GM21529 (cell line): ENCODE results near the gene PRDM16.

Source experiments
- ATAC-seq: cut with Tn5 transposase; IDR thresholded peaks from one replicate; pipeline ENCODE4 v1.9.1; 2021; ENCODE audit not compliant: unreplicated experiment

PRDM16 gene

GRCh38 chr1:3196577-3197245 lies 127.7 kb downstream of the PRDM16 start:
- ATAC-seq, result no peak

GRCh38 chr1:3197781-3198316 lies 128.8 kb downstream of the PRDM16 start:
- ATAC-seq, result no peak

GRCh38 chr1:3198371-3199271 lies 129.6 kb downstream of the PRDM16 start:
- ATAC-seq, result no peak

- ATAC-seq, result no peak
Measured at GRCh38 chr1:3204725-3205124, 135.7 kb downstream of the PRDM16 start.

GRCh38 chr1:3205815-3206214 lies 136.8 kb downstream of the PRDM16 start:
- no peak for ATAC-seq

- ATAC-seq, result no peak
Measured at GRCh38 chr1:3206696-3207095, 137.7 kb downstream of the PRDM16 start.

- ATAC-seq, result no peak
Measured at GRCh38 chr1:3207217-3207848, 138.3 kb downstream of the PRDM16 start.

- no peak for ATAC-seq
Measured at GRCh38 chr1:3208819-3209200, 139.8 kb downstream of the PRDM16 start.

GRCh38 chr1:3209201-3209600 lies 140.2 kb downstream of the PRDM16 start:
- ATAC-seq, result no peak

- no peak for ATAC-seq
Measured at GRCh38 chr1:3211582-3212375, 142.8 kb downstream of the PRDM16 start.

GRCh38 chr1:3212453-3213355 lies 143.7 kb downstream of the PRDM16 start:
- no peak for ATAC-seq

- no peak for ATAC-seq
Measured at GRCh38 chr1:3213730-3214129, 144.7 kb downstream of the PRDM16 start.

- ATAC-seq, result no peak
Measured at GRCh38 chr1:3215198-3216014, 146.4 kb downstream of the PRDM16 start.

- ATAC-seq, result no peak
Measured at GRCh38 chr1:3216015-3216391, 147.0 kb downstream of the PRDM16 start.

- ATAC-seq, result no peak
Measured at GRCh38 chr1:3217181-3217641, 148.2 kb downstream of the PRDM16 start.

- ATAC-seq, result no peak
Measured at GRCh38 chr1:3217979-3218679, 149.1 kb downstream of the PRDM16 start.

GRCh38 chr1:3219005-3219790 lies 150.2 kb downstream of the PRDM16 start:
- no peak for ATAC-seq
